Measurements from ENCODE around the gene SEMA4D.

The SEMA4D gene

GRCh38 chr9:89542401-89543021 is 44.6 kb upstream of the SEMA4D start:
- Mint-ChIP-seq H3K27me3 (ENCODE audit: low read depth) (peaks cover 5% of the 10 kb centered on the region), H3K9me3 (peaks cover 18% of the 10 kb centered on the region), H3K36me3 (ENCODE audit: low read depth) (peaks cover 9% of the 10 kb centered on the region), H3K4me1 (peaks cover 10% of the 10 kb centered on the region), H3K27ac (peak overlapping the region in 2 of 3 experiments; percentile 2 to 46), H3K4me3 (no peak overlapping the region)
- no peak for TF ChIP-seq CTCF (IDR thresholded peaks at IDR 0.05; ENCODE audit: unreplicated experiment in 3 of 3)

- H3K27ac Mint-ChIP-seq = no peak overlapping the region
- peaks cover 18% of the 10 kb centered on the region for H3K9me3 Mint-ChIP-seq
- H3K36me3 Mint-ChIP-seq (ENCODE audit: low read depth) = peaks cover 9% of the 10 kb centered on the region
- H3K4me3 Mint-ChIP-seq = no peak overlapping the region
- H3K4me1 Mint-ChIP-seq = peaks cover 10% of the 10 kb centered on the region
- H3K27me3 Mint-ChIP-seq (ENCODE audit: low read depth) = peaks cover 7% of the 10 kb centered on the region
- TF ChIP-seq CTCF (IDR thresholded peaks at IDR 0.05; ENCODE audit: unreplicated experiment in 3 of 3) = no peak
These were observed 43.9 kb upstream of the SEMA4D start for GRCh38 chr9:89541798-89542197.

GRCh38 chr9:89539374-89539773 is 41.5 kb upstream of the SEMA4D start:
- Mint-ChIP-seq H3K36me3 (ENCODE audit: low read depth) (no peaks in the 10 kb centered on the region), H3K27ac (peak overlapping the region in 1 of 3 experiments; percentile 60)
- TF ChIP-seq CTCF (IDR thresholded peaks at IDR 0.05; ENCODE audit: unreplicated experiment in 3 of 3) = no peak

GRCh38 chr9:89538871-89539270 is 41.0 kb upstream of the SEMA4D start:
- TF ChIP-seq CTCF (IDR thresholded peaks at IDR 0.05; ENCODE audit: unreplicated experiment in 3 of 3) = no peak

More at GRCh38 chr9:89539374-89539773, 41.5 kb upstream of the SEMA4D start:
- Mint-ChIP-seq H3K4me1 (peaks cover 19% of the 10 kb centered on the region), H3K27me3 (ENCODE audit: low read depth) (peaks cover 7% of the 10 kb centered on the region), H3K4me3 (no peak overlapping the region), H3K9me3 (peaks cover 5% of the 10 kb centered on the region)

GRCh38 chr9:89537166-89537565 is 39.3 kb upstream of the SEMA4D start:
- Mint-ChIP-seq H3K4me3 (no peak overlapping the region), H3K27me3 (ENCODE audit: low read depth) (peaks cover 11% of the 10 kb centered on the region), H3K36me3 (ENCODE audit: low read depth) (no peaks in the 10 kb centered on the region), H3K27ac (no peak overlapping the region), H3K9me3 (no peaks in the 10 kb centered on the region), H3K4me1 (peaks cover 21% of the 10 kb centered on the region)
- TF ChIP-seq CTCF (IDR thresholded peaks at IDR 0.05; ENCODE audit: unreplicated experiment in 3 of 3) = no peak

More at GRCh38 chr9:89538871-89539270, 41.0 kb upstream of the SEMA4D start:
- Mint-ChIP-seq H3K4me1 (peaks cover 22% of the 10 kb centered on the region), H3K36me3 (ENCODE audit: low read depth) (no peaks in the 10 kb centered on the region), H3K9me3 (peaks cover 2% of the 10 kb centered on the region), H3K4me3 (no peak overlapping the region), H3K27ac (no peak overlapping the region), H3K27me3 (ENCODE audit: low read depth) (peaks cover 7% of the 10 kb centered on the region)

GRCh38 chr9:89536600-89536999 is 38.7 kb upstream of the SEMA4D start:
- Mint-ChIP-seq H3K27ac (no peak overlapping the region), H3K4me1 (peaks cover 19% of the 10 kb centered on the region), H3K9me3 (no peaks in the 10 kb centered on the region), H3K36me3 (ENCODE audit: low read depth) (no peaks in the 10 kb centered on the region), H3K4me3 (no peak overlapping the region), H3K27me3 (ENCODE audit: low read depth) (peaks cover 10% of the 10 kb centered on the region)
- no peak for TF ChIP-seq CTCF (IDR thresholded peaks at IDR 0.05; ENCODE audit: unreplicated experiment in 3 of 3)
